BE2C (cell line): ENCODE results near the gene FOXRED1.

Experiments
- DNase-seq: peaks from one replicate; pipeline ENCODE4 v3.0.0-alpha.2; 2020
- H3K27me3 ChIP-seq: fragments of 250-450 bp; sonication (Bioruptor Pico); 2 replicates; pipeline ENCODE4 v1.5.1; 2020; ENCODE audit warnings: mild to moderate bottlenecking
- H3K36me3 ChIP-seq: fragments of 250-450 bp; sonication (Bioruptor Pico); 2 replicates; pipeline ENCODE4 v1.5.1; 2020; ENCODE audit warnings: mild to moderate bottlenecking
- H3K4me1 ChIP-seq: fragments of 250-450 bp; sonication (Bioruptor Pico); 2 replicates; pipeline ENCODE4 v1.5.1; 2020
- H3K4me3 ChIP-seq: 2 replicates; pipeline ENCODE4 v1.5.1; 2011; ENCODE audit warnings: low read depth, low read length
- H3K9me3 ChIP-seq: fragments of 250-450 bp; sonication (Bioruptor Pico); 2 replicates; pipeline ENCODE4 v1.5.1; 2020
- TF ChIP-seq, protein P1 (sequence below): IDR thresholded peaks from 2 replicates; pipeline ENCODE4 v1.5.1; 2012; ENCODE audit warnings: mild to moderate bottlenecking, low read depth, low read length

FOXRED1 gene

DNA sequence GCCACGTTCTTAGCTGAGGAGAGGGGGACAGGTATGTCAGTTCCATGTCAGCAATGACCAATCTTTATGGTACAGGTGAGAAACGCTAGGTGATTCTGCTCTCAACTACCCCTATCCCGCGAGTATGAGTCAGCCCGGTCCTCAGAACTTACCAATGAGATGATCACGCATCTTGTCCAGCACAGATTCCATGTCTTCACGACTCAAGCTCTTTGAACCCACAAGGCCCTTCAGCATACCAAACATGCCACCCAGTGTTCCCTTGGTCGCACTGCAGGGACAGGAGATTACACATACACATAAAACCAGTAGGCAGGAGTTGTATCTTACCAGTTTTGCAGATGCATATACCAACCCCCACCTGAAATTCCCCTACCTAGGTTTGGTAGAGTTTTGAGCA, 3.1 kb upstream of the FOXRED1 start:
- no peak overlapping the region for H3K4me3 ChIP-seq
- no peaks in the 10 kb centered on the region for H3K9me3 ChIP-seq
- H3K36me3 ChIP-seq, result peaks cover 66% of the 10 kb centered on the region
- TF ChIP-seq, protein P1, sequence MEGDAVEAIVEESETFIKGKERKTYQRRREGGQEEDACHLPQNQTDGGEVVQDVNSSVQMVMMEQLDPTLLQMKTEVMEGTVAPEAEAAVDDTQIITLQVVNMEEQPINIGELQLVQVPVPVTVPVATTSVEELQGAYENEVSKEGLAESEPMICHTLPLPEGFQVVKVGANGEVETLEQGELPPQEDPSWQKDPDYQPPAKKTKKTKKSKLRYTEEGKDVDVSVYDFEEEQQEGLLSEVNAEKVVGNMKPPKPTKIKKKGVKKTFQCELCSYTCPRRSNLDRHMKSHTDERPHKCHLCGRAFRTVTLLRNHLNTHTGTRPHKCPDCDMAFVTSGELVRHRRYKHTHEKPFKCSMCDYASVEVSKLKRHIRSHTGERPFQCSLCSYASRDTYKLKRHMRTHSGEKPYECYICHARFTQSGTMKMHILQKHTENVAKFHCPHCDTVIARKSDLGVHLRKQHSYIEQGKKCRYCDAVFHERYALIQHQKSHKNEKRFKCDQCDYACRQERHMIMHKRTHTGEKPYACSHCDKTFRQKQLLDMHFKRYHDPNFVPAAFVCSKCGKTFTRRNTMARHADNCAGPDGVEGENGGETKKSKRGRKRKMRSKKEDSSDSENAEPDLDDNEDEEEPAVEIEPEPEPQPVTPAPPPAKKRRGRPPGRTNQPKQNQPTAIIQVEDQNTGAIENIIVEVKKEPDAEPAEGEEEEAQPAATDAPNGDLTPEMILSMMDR, result peak; percentile 25; the same call in 1 of the 2 replicates
- no peaks in the 10 kb centered on the region for H3K4me1 ChIP-seq
- DNase-seq, result no peak
- H3K27me3 ChIP-seq, result no peaks in the 10 kb centered on the region

- Histone ChIP-seq H3K9me3 (no peaks in the 10 kb centered on the region), H3K36me3 (peaks cover 49% of the 10 kb centered on the region), H3K27me3 (no peaks in the 10 kb centered on the region), H3K4me3 (peak overlapping the region; percentile 92), H3K4me1 (no peaks in the 10 kb centered on the region)
- TF ChIP-seq, protein P1, result no peak
- no peak for DNase-seq
Observed at GRCh38 chr11:126267650-126268049, 1.3 kb upstream of the FOXRED1 start.

DNA sequence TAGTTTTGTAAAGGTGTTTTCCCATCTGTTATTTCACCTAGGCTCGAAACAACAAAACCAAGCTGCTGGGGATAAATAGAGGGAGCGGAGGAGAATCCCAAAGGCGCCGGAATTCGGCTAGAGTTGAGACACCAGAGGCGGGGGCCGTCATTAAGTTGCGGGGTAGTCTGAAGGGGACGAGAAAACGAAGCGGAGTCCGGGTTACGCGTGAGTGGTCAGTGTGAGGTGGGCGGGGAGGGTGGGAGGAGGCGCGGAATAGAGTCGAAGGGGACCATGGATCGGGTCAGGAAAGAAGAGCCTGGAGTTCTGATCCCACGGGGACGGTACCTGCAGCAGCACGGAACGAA, 620 bp upstream of the FOXRED1 start:
- H3K27me3 ChIP-seq, result no peaks in the 10 kb centered on the region
- H3K36me3 ChIP-seq, result peaks cover 48% of the 10 kb centered on the region
- no peaks in the 10 kb centered on the region for H3K4me1 ChIP-seq
- DNase-seq, result no peak
- TF ChIP-seq, protein P1, result no peak
- H3K9me3 ChIP-seq, result no peaks in the 10 kb centered on the region
- H3K4me3 ChIP-seq, result peak overlapping the region; percentile 92

DNA sequence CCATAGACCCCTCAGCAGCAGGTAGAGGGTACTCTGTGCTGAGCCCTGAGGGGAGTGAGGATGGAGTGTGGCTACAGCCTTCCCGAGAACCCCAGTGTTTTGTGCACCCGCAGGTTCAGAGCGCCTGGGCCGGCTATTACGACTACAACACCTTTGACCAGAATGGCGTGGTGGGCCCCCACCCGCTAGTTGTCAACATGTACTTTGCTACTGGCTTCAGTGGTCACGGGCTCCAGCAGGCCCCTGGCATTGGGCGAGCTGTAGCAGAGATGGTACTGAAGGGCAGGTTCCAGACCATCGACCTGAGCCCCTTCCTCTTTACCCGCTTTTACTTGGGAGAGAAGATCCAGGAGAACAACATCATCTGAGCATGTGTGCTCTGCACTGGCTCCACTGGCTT, 8.4 kb downstream of the FOXRED1 start:
- Histone ChIP-seq H3K4me3 (no peak overlapping the region), H3K9me3 (no peaks in the 10 kb centered on the region), H3K36me3 (peaks cover 30% of the 10 kb centered on the region), H3K4me1 (peaks cover 5% of the 10 kb centered on the region), H3K27me3 (no peaks in the 10 kb centered on the region)
- TF ChIP-seq, protein P1, result no peak
- DNase-seq, result no peak

- H3K9me3 ChIP-seq, result no peaks in the 10 kb centered on the region
- peaks cover 30% of the 10 kb centered on the region for H3K36me3 ChIP-seq
- DNase-seq, result no peak
- no peak overlapping the region for H3K4me3 ChIP-seq
- peaks cover 6% of the 10 kb centered on the region for H3K4me1 ChIP-seq
- H3K27me3 ChIP-seq, result no peaks in the 10 kb centered on the region
- TF ChIP-seq, protein P1, result no peak
Observed at GRCh38 chr11:126277780-126278179, 8.8 kb downstream of the FOXRED1 start.

- Histone ChIP-seq H3K9me3 (no peaks in the 10 kb centered on the region), H3K36me3 (peaks cover 16% of the 10 kb centered on the region), H3K4me3 (no peak overlapping the region), H3K4me1 (peaks cover 6% of the 10 kb centered on the region), H3K27me3 (no peaks in the 10 kb centered on the region)
- no peak for DNase-seq
- TF ChIP-seq, protein P1, result no peak
Observed at GRCh38 chr11:126279191-126279590, 10.2 kb downstream of the FOXRED1 start.
